ENCODE data around the gene TYW1B. TPM values are rescaled to one million over a fixed set of nuclear protein-coding genes. Genes with fewer than 3 reads are reported as not detected.
"Not testable (repeated sequence)": the region's sequence is repeated elsewhere in the genome, so short reads cannot be mapped to it uniquely, and the experiment has no call there.

TYW1B gene
- total and polyA plus RNA-seq, 2 of the 4 experiments (the other 2 are of a cell fraction), result 1.0 to 1.8 TPM

DNA sequence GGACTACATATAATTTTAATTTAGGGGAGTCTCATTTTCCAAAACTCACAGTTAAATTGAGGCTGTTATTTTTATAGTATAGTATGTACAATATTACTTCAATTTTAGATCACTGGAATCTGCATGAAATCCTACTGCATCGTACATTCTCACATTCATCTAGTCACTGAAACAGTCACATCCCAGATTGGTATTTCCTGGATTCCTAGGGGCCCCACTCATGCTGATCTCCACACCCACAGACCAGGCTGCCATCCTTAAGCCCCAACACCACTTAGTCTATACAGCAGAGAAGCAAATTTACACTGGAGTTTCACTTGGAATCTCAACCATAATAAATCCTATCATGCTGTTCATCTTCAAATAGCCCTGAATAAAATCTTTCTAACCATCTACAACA, 26.4 kb downstream of the TYW1B start:
- Histone ChIP-seq H4K8ac (ENCODE audit: low read depth in 2 of 2, low read length in 2 of 2) (peak overlapping the region; percentile 32 to 53; a peak in 2 of 4 replicates), H2BK15ac (ENCODE audit: low read depth, low read length) (peak overlapping the region; percentile 20; the same call in 1 of the 3 replicates), H2BK5ac (ENCODE audit: low read depth, low read length, poor library complexity, severe bottlenecking) (peak overlapping the region; percentile 66), H3K4me2 (ENCODE audit: low read depth, low read length) (peak overlapping the region; percentile 47; the same call in 1 of the 2 replicates), H2BK120ac (ENCODE audit: low read depth, low read length) (peak overlapping the region; percentile 50; the same call in 1 of the 2 replicates), H3K4ac (ENCODE audit: low read depth, low read length) (peak overlapping the region; percentile 41; the same call in 1 of the 2 replicates)
- in situ Hi-C loops (cut with MboI; ENCODE audit: low sequenced_read_pairs); H3K4me1 ChIP-seq (ENCODE audit: control insufficient read depth, insufficient read depth, low read length); H4K91ac ChIP-seq (ENCODE audit: insufficient read depth, low read depth, low read length); H3K79me1 ChIP-seq (ENCODE audit: low read depth in 1 of 2, low read length in 2 of 2); CTCF ChIA-PET; H3K4me3 ChIP-seq (ENCODE audit: insufficient read depth, low read depth, low read length); H4K5ac ChIP-seq (ENCODE audit: low read depth, low read length); H2BK20ac ChIP-seq (ENCODE audit: low read depth, low read length); BruUV-seq (replicated peaks); H3K56ac ChIP-seq (ENCODE audit: extremely low read depth, insufficient read depth, low read length); H3K23ac ChIP-seq (ENCODE audit: low read depth, low read length); H3K27ac ChIP-seq (ENCODE audit: insufficient read depth, low read length); H3K36me3 ChIP-seq (ENCODE audit: control insufficient read depth, insufficient read depth, low read length); H2AK5ac ChIP-seq (ENCODE audit: low read depth, low read length); dilution Hi-C loops (cut with HindIII; ENCODE audit: low sequenced_read_pairs, unreplicated experiment); intact Hi-C loops (cut with micrococcal nuclease); H2AK9ac ChIP-seq (replicated peaks; ENCODE audit: low read depth, low read length, poor library complexity); H3K9me1 ChIP-seq (ENCODE audit: insufficient read depth, low read length); H3K14ac ChIP-seq (replicated peaks; ENCODE audit: low read depth, low read length); H3K18ac ChIP-seq (ENCODE audit: low read depth, low read length); H3K9ac ChIP-seq (ENCODE audit: low read depth, low read length); POLR2A ChIA-PET (ENCODE audit: unreplicated experiment); H3K27me3 ChIP-seq (ENCODE audit: control insufficient read depth, insufficient read depth, low read length); H4K20me1 ChIP-seq (ENCODE audit: insufficient read depth, low read length); H2AFZ ChIP-seq (replicated peaks; ENCODE audit: low read length, poor library complexity); H3K9me3 ChIP-seq (ENCODE audit: control insufficient read depth, insufficient read depth, low read length): not testable (repeated sequence)
- peak; percentile 62 for DNase-seq
- no CpG with 5 or more reads among the region's 1 CpG for WGBS, 2 experiments (ENCODE audit: extremely low coverage in 2 of 2, insufficient read length in 1 of 2)
- ATAC-seq (ENCODE audit: low read depth), result peak; percentile 98

GRCh38 chr7:72795401-72795800, 32.6 kb downstream of the TYW1B start:
- H4K8ac ChIP-seq (ENCODE audit: low read depth in 2 of 2, low read length in 2 of 2); H3K27ac ChIP-seq (ENCODE audit: insufficient read depth, low read length); CTCF ChIA-PET; H2BK5ac ChIP-seq (ENCODE audit: low read depth, low read length, poor library complexity, severe bottlenecking); H3K14ac ChIP-seq (replicated peaks; ENCODE audit: low read depth, low read length); H3K9me3 ChIP-seq (ENCODE audit: control insufficient read depth, insufficient read depth, low read length); POLR2A ChIA-PET (ENCODE audit: unreplicated experiment); H3K4ac ChIP-seq (ENCODE audit: low read depth, low read length); H3K79me1 ChIP-seq (ENCODE audit: low read depth in 1 of 2, low read length in 2 of 2); H4K5ac ChIP-seq (ENCODE audit: low read depth, low read length); intact Hi-C loops (cut with micrococcal nuclease); H2BK120ac ChIP-seq (ENCODE audit: low read depth, low read length); H4K20me1 ChIP-seq (ENCODE audit: insufficient read depth, low read length); H2AFZ ChIP-seq (replicated peaks; ENCODE audit: low read length, poor library complexity); H4K91ac ChIP-seq (ENCODE audit: insufficient read depth, low read depth, low read length); H2AK5ac ChIP-seq (ENCODE audit: low read depth, low read length); H3K56ac ChIP-seq (ENCODE audit: extremely low read depth, insufficient read depth, low read length); H3K36me3 ChIP-seq (ENCODE audit: control insufficient read depth, insufficient read depth, low read length); dilution Hi-C loops (cut with HindIII; ENCODE audit: low sequenced_read_pairs, unreplicated experiment); H3K23ac ChIP-seq (ENCODE audit: low read depth, low read length); H3K4me2 ChIP-seq (ENCODE audit: low read depth, low read length); H2BK20ac ChIP-seq (ENCODE audit: low read depth, low read length); ATAC-seq (ENCODE audit: low read depth); H2AK9ac ChIP-seq (replicated peaks; ENCODE audit: low read depth, low read length, poor library complexity); H2BK15ac ChIP-seq (ENCODE audit: low read depth, low read length); DNase-seq; H3K4me3 ChIP-seq (ENCODE audit: insufficient read depth, low read depth, low read length); H3K9me1 ChIP-seq (ENCODE audit: insufficient read depth, low read length); H3K4me1 ChIP-seq (ENCODE audit: control insufficient read depth, insufficient read depth, low read length); BruUV-seq (replicated peaks); H3K18ac ChIP-seq (ENCODE audit: low read depth, low read length); H3K27me3 ChIP-seq (ENCODE audit: control insufficient read depth, insufficient read depth, low read length); H3K9ac ChIP-seq (ENCODE audit: low read depth, low read length): not testable (repeated sequence)
- WGBS, 2 experiments (ENCODE audit: extremely low coverage in 2 of 2, insufficient read length in 1 of 2), result no CpG with 5 or more reads among the region's 2 CpGs
- in situ Hi-C loops (cut with MboI; ENCODE audit: low sequenced_read_pairs), result loop anchor here (25.0 kb wide), 1 partner anchor 1933 kb away; no protein-coding TSS in a partner anchor

Data from IMR-90 (cell line).